Measurements from ENCODE around the gene TCEANC2. TPM values are rescaled to one million over a fixed set of nuclear protein-coding genes. Genes with fewer than 3 reads are reported as not detected.

The TCEANC2 gene
- total RNA-seq, 1 donor = 2.5 TPM

DNA sequence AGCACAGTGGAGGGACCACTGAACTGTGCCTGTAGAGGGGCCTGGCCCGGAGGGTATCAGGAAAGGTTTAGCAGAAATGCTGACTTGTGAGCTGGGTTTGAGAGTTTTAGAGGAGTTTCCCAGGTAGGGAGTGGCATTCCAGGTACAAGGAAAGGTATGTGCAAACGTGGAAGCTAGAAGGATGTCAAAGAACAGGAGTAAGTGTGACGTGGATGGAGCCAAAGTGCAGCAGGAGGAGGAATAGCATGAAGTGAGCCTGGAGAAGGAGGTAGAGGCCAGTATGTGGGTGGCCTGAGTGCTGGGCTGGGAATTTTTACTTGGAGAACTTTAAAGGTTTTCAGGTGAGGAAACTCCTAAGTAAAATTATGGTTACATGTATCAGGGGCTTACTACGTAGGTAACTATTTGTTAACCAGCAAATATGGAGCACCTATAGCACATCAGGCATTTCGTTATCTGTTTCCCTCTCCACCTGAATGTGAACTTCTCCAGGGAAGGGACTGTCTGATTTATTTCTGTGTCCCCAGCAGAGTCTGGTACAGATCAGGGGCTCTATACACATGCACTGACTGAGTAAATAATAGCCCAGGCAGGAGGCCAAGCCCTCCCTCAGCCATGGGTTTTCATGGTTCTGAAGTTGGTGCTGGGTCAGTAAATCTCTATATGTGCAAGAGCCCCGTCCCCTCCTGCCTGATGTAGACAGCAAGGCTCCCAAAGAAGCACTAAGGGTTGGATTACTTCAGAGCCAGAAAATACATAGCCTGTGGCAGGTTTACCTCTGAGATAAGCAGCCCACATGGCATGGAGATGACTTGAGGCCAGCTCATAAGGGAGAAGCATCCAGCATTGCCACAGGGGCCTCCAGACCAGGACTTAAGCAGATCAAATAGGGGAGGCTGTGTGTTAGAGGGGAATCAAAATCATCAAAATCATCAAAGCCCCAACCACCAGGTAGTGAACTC is 56.0 kb downstream of the TCEANC2 start:
- Histone ChIP-seq H3K4me2 (ENCODE audit: insufficient read depth, low read length) (no peak overlapping the region), H3K79me2 (ENCODE audit: insufficient read depth, low read length) (no peaks in the 10 kb centered on the region), H3K36me3 (ENCODE audit: insufficient read depth, low read length) (no peaks in the 10 kb centered on the region), H3K27me3 (ENCODE audit: insufficient read depth, low read length) (no peaks in the 10 kb centered on the region), H3K27ac (ENCODE audit: low read depth, low read length) (no peak overlapping the region), H3K4me3 (ENCODE audit: insufficient read depth, low read length) (no peak overlapping the region), H3K9me3 (ENCODE audit: low read depth, low read length) (no peaks in the 10 kb centered on the region), H2AFZ (ENCODE audit: low read length) (no peak overlapping the region), H3K4me1 (ENCODE audit: insufficient read depth, low read length) (no peaks in the 10 kb centered on the region), H4K20me1 (ENCODE audit: insufficient read depth, low read length) (no peaks in the 10 kb centered on the region)
- no peak for DNase-seq (ENCODE audit: insufficient read length, low spot score, missing footprints)
- TF ChIP-seq, protein P1, sequence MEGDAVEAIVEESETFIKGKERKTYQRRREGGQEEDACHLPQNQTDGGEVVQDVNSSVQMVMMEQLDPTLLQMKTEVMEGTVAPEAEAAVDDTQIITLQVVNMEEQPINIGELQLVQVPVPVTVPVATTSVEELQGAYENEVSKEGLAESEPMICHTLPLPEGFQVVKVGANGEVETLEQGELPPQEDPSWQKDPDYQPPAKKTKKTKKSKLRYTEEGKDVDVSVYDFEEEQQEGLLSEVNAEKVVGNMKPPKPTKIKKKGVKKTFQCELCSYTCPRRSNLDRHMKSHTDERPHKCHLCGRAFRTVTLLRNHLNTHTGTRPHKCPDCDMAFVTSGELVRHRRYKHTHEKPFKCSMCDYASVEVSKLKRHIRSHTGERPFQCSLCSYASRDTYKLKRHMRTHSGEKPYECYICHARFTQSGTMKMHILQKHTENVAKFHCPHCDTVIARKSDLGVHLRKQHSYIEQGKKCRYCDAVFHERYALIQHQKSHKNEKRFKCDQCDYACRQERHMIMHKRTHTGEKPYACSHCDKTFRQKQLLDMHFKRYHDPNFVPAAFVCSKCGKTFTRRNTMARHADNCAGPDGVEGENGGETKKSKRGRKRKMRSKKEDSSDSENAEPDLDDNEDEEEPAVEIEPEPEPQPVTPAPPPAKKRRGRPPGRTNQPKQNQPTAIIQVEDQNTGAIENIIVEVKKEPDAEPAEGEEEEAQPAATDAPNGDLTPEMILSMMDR (IDR thresholded peaks at IDR 0.05; ENCODE audit: extremely low read depth, low read depth, low read length) = no peak

DNA sequence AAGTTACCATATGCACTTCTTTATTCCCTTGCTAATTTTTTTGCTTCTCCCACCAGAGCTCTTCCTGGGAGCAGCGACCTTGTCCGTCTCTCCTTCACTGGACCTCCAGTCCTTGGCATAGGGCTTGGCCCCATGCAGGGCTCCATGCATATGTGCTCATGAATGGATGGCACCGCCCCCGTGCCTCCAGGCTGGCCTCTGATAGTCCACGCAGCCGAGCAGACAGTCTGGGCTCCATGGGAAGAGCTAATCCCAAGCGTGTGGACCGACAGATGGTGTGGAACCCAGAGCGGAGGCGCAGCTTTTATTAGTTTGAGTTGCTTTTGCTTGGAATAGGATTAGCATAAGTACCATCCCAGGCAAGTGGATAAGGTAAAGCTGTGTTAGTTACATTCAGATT is 57.6 kb downstream of the TCEANC2 start:
- no peak for DNase-seq (ENCODE audit: insufficient read length, low spot score, missing footprints)

DNA sequence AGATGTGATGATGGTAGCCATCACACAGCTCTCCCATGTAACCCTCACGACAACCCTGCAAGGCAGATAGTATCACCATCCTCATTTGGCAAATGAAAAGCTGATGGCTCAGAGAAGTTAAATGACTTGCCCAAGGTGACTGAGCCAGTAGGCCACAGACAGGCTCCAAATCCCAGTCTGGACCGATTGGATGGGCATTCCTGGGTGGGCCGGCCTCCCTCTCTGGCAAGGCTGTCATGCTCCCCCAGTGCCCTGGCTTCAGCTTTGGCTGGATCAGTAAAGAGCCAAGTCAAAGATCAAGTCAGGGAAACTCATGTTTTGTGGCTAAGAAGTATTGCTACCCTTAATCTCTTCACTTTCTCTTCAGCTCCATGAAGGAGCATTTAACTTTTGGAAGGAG is 58.2 kb downstream of the TCEANC2 start:
- Histone ChIP-seq H3K27me3 (ENCODE audit: insufficient read depth, low read length) (no peaks in the 10 kb centered on the region), H3K4me1 (ENCODE audit: insufficient read depth, low read length) (no peaks in the 10 kb centered on the region), H3K36me3 (ENCODE audit: insufficient read depth, low read length) (no peaks in the 10 kb centered on the region), H2AFZ (ENCODE audit: low read length) (no peak overlapping the region), H3K9me3 (ENCODE audit: low read depth, low read length) (no peaks in the 10 kb centered on the region), H3K4me2 (ENCODE audit: insufficient read depth, low read length) (no peak overlapping the region), H4K20me1 (ENCODE audit: insufficient read depth, low read length) (no peaks in the 10 kb centered on the region), H3K27ac (ENCODE audit: low read depth, low read length) (no peak overlapping the region), H3K4me3 (ENCODE audit: insufficient read depth, low read length) (no peak overlapping the region), H3K79me2 (ENCODE audit: insufficient read depth, low read length) (no peaks in the 10 kb centered on the region)
- peak; percentile 61 for DNase-seq (ENCODE audit: insufficient read length, low spot score, missing footprints)
- TF ChIP-seq, protein P1 (IDR thresholded peaks at IDR 0.05; ENCODE audit: extremely low read depth, low read depth, low read length) = no peak

More for the DNA sequence above, 57.6 kb downstream of the TCEANC2 start:
- Histone ChIP-seq H4K20me1 (ENCODE audit: insufficient read depth, low read length) (no peaks in the 10 kb centered on the region), H3K36me3 (ENCODE audit: insufficient read depth, low read length) (no peaks in the 10 kb centered on the region), H2AFZ (ENCODE audit: low read length) (no peak overlapping the region), H3K79me2 (ENCODE audit: insufficient read depth, low read length) (no peaks in the 10 kb centered on the region), H3K27me3 (ENCODE audit: insufficient read depth, low read length) (no peaks in the 10 kb centered on the region), H3K9me3 (ENCODE audit: low read depth, low read length) (no peaks in the 10 kb centered on the region), H3K4me2 (ENCODE audit: insufficient read depth, low read length) (no peak overlapping the region), H3K4me3 (ENCODE audit: insufficient read depth, low read length) (no peak overlapping the region), H3K4me1 (ENCODE audit: insufficient read depth, low read length) (no peaks in the 10 kb centered on the region), H3K27ac (ENCODE audit: low read depth, low read length) (no peak overlapping the region)
- TF ChIP-seq, protein P1 (IDR thresholded peaks at IDR 0.05; ENCODE audit: extremely low read depth, low read depth, low read length) = no peak

GRCh38 chr1:54112027-54112426 is 58.6 kb downstream of the TCEANC2 start:
- DNase-seq (ENCODE audit: insufficient read length, low spot score, missing footprints) = no peak
- TF ChIP-seq, protein P1 (IDR thresholded peaks at IDR 0.05; ENCODE audit: extremely low read depth, low read depth, low read length) = no peak
- H2AFZ ChIP-seq (ENCODE audit: low read length) = no peak overlapping the region
- no peak overlapping the region for H3K27ac ChIP-seq (ENCODE audit: low read depth, low read length)
- H4K20me1 ChIP-seq (ENCODE audit: insufficient read depth, low read length) = no peaks in the 10 kb centered on the region
- no peaks in the 10 kb centered on the region for H3K4me1 ChIP-seq (ENCODE audit: insufficient read depth, low read length)
- H3K9me3 ChIP-seq (ENCODE audit: low read depth, low read length) = no peaks in the 10 kb centered on the region
- no peak overlapping the region for H3K4me2 ChIP-seq (ENCODE audit: insufficient read depth, low read length)
- no peaks in the 10 kb centered on the region for H3K79me2 ChIP-seq (ENCODE audit: insufficient read depth, low read length)
- H3K27me3 ChIP-seq (ENCODE audit: insufficient read depth, low read length) = no peaks in the 10 kb centered on the region
- H3K4me3 ChIP-seq (ENCODE audit: insufficient read depth, low read length) = no peak overlapping the region
- H3K36me3 ChIP-seq (ENCODE audit: insufficient read depth, low read length) = no peaks in the 10 kb centered on the region

All from osteoblast (primary cell).